Suppressor macrophage (primary cell): Measurements from ENCODE around the gene ELOVL7.
"Not testable (repeated sequence)": the region's sequence is repeated elsewhere in the genome, so short reads cannot be mapped to it uniquely, and the experiment has no call there.

Experiments used
- DNase-seq, 4 experiments: peaks; one replicate each; pipeline ENCODE4 v3.0.0-alpha.2; 2020 to 2022

ELOVL7 gene

GRCh38 chr5:60829490-60830266 lies 14.4 kb downstream of the ELOVL7 start:
- no peak for DNase-seq

- DNase-seq, result no peak
Observed at GRCh38 chr5:60827201-60827600, 16.9 kb downstream of the ELOVL7 start.

DNA sequence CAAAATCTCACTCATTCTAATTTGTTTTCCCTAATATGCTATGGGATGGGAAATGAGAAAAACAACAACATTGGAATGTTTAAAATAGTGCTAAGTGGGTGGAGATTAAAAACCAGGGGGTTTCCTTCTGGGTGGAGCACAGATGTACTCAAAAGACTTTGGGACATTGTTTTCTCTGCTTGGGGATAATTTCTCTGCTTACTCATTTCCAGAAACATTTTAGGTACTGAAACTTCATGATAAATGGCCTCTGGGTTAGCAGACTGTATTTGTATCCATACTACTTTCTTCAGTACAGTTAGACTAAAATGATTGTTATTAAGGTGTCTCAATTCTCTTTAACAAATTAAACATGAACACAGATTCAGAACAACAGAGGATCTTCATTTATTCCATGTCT lies 17.4 kb downstream of the ELOVL7 start:
- DNase-seq, result no peak

GRCh38 chr5:60823574-60823973 lies 20.5 kb downstream of the ELOVL7 start:
- no peak for DNase-seq

DNA sequence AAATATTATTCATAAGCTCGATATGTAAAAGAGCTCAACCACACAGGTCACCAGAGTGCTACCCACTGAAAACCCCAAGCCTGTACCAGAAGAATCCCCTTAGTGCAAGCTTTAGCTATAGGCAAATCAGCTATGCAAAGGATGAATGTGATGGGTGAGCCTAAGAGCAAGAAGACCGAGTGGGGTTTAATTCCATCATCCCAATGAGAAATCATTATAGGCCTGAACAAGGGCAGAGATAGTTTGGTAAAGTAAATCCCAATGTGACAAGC lies 21.8 kb downstream of the ELOVL7 start:
- no peak for DNase-seq

GRCh38 chr5:60821488-60822284 lies 22.4 kb downstream of the ELOVL7 start:
- DNase-seq, result peak in 1 of 4 experiments; percentile 6

DNA sequence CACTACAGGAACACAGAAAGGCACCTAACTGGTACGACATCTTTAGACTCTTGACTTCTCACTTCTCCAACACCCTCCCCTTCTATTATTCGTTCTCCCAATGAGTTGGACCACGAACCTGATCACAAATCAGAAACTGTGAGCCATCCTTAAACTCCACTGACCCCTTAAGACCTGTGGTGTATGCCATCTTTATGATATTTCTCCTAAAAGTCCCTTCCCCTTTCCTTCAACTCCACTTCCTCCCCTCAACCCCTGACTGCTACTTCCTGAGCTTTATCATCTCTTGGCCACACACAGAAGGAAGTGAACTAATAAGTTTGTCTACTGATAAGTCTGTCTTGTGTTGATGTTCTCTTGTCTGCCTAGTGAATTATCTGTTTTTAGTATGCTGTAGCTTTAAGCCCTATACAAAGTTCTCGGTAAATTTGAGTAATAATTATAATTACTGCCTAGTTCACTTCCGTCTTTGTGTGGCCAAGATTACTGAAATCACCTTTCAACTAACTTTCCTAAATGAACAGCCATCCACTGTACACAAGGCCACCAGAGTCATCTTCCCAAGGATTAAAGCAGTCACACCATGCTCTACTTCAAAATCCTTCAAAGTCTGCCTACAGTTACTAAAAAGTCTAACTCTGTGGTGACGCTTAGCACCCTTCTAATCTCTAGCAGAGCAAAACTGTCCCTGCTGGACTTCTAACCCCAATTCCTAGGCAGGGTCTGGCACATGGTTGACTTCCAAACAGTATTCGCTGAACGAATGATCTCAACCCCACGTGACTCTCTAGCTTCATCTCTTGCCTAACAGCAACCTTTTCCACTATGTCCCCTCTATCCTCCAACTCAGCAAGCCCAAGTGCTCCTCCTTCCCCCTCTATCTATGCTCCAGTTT lies 23.2 kb downstream of the ELOVL7 start:
- peak in 3 of 4 experiments; percentile 22 to 46 (median 31) for DNase-seq

- not testable (repeated sequence) for DNase-seq
Observed at GRCh38 chr5:60816138-60816537, 27.9 kb downstream of the ELOVL7 start.

- no peak for DNase-seq
Observed at GRCh38 chr5:60814498-60814897, 29.6 kb downstream of the ELOVL7 start.

- DNase-seq, result no peak
Observed at GRCh38 chr5:60812426-60812825, 31.6 kb downstream of the ELOVL7 start.

GRCh38 chr5:60811105-60811504 lies 33.0 kb downstream of the ELOVL7 start:
- DNase-seq, result no peak

DNA sequence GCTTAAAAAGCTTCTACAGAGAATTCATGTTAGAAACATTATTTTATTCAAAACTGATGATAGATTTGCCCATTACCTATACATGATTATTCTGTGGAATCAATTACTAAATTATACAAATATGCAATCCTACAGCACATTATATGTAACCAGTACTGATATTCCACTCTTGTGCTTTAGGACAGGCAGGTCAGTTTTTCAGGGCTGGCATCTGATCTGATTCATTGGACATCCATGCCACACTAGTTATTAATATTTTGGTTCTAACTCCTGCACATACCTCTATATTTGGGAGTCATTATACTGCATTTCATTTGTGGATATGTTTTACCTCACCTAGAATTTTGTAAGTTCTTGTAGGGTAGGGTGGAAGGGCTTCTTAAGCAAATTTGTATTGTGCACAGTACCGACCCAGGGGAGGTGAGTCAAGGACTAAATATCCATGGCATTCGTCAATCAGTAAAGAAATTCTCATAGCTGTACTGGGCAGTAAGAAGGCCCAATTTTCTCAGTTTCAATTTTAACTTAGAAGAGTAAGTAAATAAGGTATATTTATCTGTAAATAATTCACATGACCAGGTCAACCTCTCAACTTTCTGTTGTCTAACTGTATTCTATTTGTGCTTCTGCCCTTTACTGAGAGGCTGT lies 33.5 kb downstream of the ELOVL7 start:
- no peak for DNase-seq

GRCh38 chr5:60809891-60810425 lies 34.1 kb downstream of the ELOVL7 start:
- no peak for DNase-seq

- DNase-seq, result no peak
Observed at GRCh38 chr5:60806591-60807243, 37.4 kb downstream of the ELOVL7 start.

DNA sequence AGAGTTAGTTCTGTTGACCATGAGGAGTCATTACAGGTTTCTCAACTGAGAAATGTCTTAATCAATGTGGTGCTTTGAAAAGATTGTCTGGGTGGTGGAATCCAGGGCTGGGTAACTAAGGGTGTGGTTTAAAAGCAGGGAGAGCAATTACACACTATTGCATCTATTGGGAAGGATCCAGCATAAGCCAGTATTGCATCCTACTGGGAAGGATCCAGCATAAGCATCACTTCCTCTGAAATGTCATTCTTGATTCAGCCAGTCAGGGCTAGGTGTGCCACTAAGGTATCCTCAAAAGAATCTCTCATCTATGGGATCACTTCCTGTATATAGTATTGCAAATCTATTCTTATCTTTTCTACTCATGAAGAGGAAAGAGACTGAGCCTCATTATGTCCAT lies 38.6 kb downstream of the ELOVL7 start:
- no peak for DNase-seq

- DNase-seq, result peak in 1 of 4 experiments; percentile 6
Observed at GRCh38 chr5:60803712-60804111, 40.4 kb downstream of the ELOVL7 start.

GRCh38 chr5:60802986-60803385 lies 41.1 kb downstream of the ELOVL7 start:
- peak in 1 of 4 experiments; percentile 2 for DNase-seq

GRCh38 chr5:60802226-60802625 lies 41.8 kb downstream of the ELOVL7 start:
- no peak for DNase-seq

GRCh38 chr5:60797482-60798153 lies 46.5 kb downstream of the ELOVL7 start:
- no peak for DNase-seq

GRCh38 chr5:60795424-60795950 lies 48.6 kb downstream of the ELOVL7 start:
- DNase-seq, result not testable (repeated sequence)

- DNase-seq, result no peak
Observed at GRCh38 chr5:60794691-60795090, 49.4 kb downstream of the ELOVL7 start.
